GM19025 (cell line): ENCODE data around the gene FOXP1.
"Not testable (repeated sequence)": the region's sequence is repeated elsewhere in the genome, so short reads cannot be mapped to it uniquely, and the experiment has no call there.

ENCODE experiments used
- ATAC-seq: cut with Tn5 transposase; IDR thresholded peaks from one replicate; pipeline ENCODE4 v1.9.1; 2021; ENCODE audit warnings: mild to moderate bottlenecking, low read depth, moderate library complexity; ENCODE audit not compliant: unreplicated experiment

Gene FOXP1

GRCh38 chr3:71351403-71352149 is 232.0 kb downstream of the FOXP1 start:
- no peak for ATAC-seq

GRCh38 chr3:71350998-71351397 is 232.5 kb downstream of the FOXP1 start:
- no peak for ATAC-seq

- no peak for ATAC-seq
These were observed 234.7 kb downstream of the FOXP1 start for GRCh38 chr3:71348831-71349230.

GRCh38 chr3:71348001-71348632 is 235.4 kb downstream of the FOXP1 start:
- no peak for ATAC-seq

- no peak for ATAC-seq
These were observed 237.5 kb downstream of the FOXP1 start for GRCh38 chr3:71346061-71346460.

GRCh38 chr3:71345429-71346040 is 238.0 kb downstream of the FOXP1 start:
- no peak for ATAC-seq

GRCh38 chr3:71341721-71342120 is 241.8 kb downstream of the FOXP1 start:
- ATAC-seq: no peak

GRCh38 chr3:71339049-71339448 is 244.5 kb downstream of the FOXP1 start:
- no peak for ATAC-seq

GRCh38 chr3:71332813-71333212 is 250.7 kb downstream of the FOXP1 start:
- no peak for ATAC-seq

- no peak for ATAC-seq
These were observed 252.6 kb downstream of the FOXP1 start for GRCh38 chr3:71330909-71331308.

GRCh38 chr3:71330505-71330904 is 253.0 kb downstream of the FOXP1 start:
- no peak for ATAC-seq

GRCh38 chr3:71329817-71330216 is 253.7 kb downstream of the FOXP1 start:
- ATAC-seq: no peak

GRCh38 chr3:71328926-71329325 is 254.6 kb downstream of the FOXP1 start:
- ATAC-seq: no peak

- no peak for ATAC-seq
These were observed 255.6 kb downstream of the FOXP1 start for GRCh38 chr3:71327936-71328335.

GRCh38 chr3:71325715-71326114 is 257.8 kb downstream of the FOXP1 start:
- no peak for ATAC-seq

- not testable (repeated sequence) for ATAC-seq
These were observed 259.3 kb downstream of the FOXP1 start for GRCh38 chr3:71324224-71324623.

- ATAC-seq: no peak
These were observed 260.0 kb downstream of the FOXP1 start for GRCh38 chr3:71323558-71323957.

- no peak for ATAC-seq
These were observed 261.4 kb downstream of the FOXP1 start for GRCh38 chr3:71322154-71322553.

- no peak for ATAC-seq
These were observed 263.8 kb downstream of the FOXP1 start for GRCh38 chr3:71319771-71320170.

- ATAC-seq: no peak
These were observed 265.1 kb downstream of the FOXP1 start for GRCh38 chr3:71318458-71318827.

GRCh38 chr3:71317749-71318457 is 265.6 kb downstream of the FOXP1 start:
- no peak for ATAC-seq
